GM23338 (cell line): ENCODE measurements around the gene CISH. TPM values are rescaled to one million over a fixed set of nuclear protein-coding genes. Genes with fewer than 3 reads are reported as not detected.

ENCODE experiments used
- ATAC-seq: fragments of 200-7000 bp; cut with Tn5 transposase; 3 replicates; pipeline ENCODE4 v1.9.1; 2020
- DNase-seq: peaks from one replicate; pipeline ENCODE4 v3.0.0-alpha.2; 2015; ENCODE audit warnings: low spot score
- H2AFZ ChIP-seq: fragments of 200-600 bp; sonication (generic); 2 replicates; pipeline ENCODE4 v1.8.0; 2016; ENCODE audit warnings: antibody characterized with exemption, mild to moderate bottlenecking, moderate library complexity
- H3F3A ChIP-seq: fragments of 200-600 bp; sonication (generic); replicated peaks from 2 replicates; pipeline ENCODE4 v1.8.0; 2017; ENCODE audit warnings: antibody characterized with exemption, mixed run types, low read depth
- H3K27ac ChIP-seq: fragments of 200-600 bp; sonication (generic); 2 replicates; pipeline ENCODE4 v1.6.1; 2016; ENCODE audit warnings: low read depth
- H3K27me3 ChIP-seq: fragments of 200-600 bp; sonication (generic); 2 replicates; pipeline ENCODE4 v1.8.0; 2016; ENCODE audit warnings: mild to moderate bottlenecking, mixed run types, moderate library complexity; ENCODE audit not compliant: insufficient read depth
- H3K36me3 ChIP-seq: fragments of 200-600 bp; sonication (generic); 2 replicates; pipeline ENCODE4 v1.8.0; 2016; ENCODE audit warnings: mild to moderate bottlenecking; ENCODE audit not compliant: insufficient read depth
- H3K4me1 ChIP-seq: fragments of 200-600 bp; sonication (generic); 2 replicates; pipeline ENCODE4 v1.8.0; 2016; ENCODE audit warnings: mild to moderate bottlenecking, moderate library complexity; ENCODE audit not compliant: insufficient read depth
- H3K4me2 ChIP-seq: fragments of 200-600 bp; sonication (generic); 2 replicates; pipeline ENCODE4 v1.7.1; 2017; ENCODE audit warnings: mixed run types
- H3K4me3 ChIP-seq: fragments of 200-600 bp; sonication (generic); 2 replicates; pipeline ENCODE4 v1.6.1; 2016; ENCODE audit warnings: mixed run types
- H3K79me2 ChIP-seq: fragments of 200-600 bp; sonication (generic); replicated peaks from 2 replicates; pipeline ENCODE4 v1.8.0; 2017; ENCODE audit warnings: mild to moderate bottlenecking; ENCODE audit not compliant: insufficient read depth
- H3K9me2 ChIP-seq: fragments of 200-600 bp; sonication (generic); 2 replicates; pipeline ENCODE4 v1.8.0; 2017; ENCODE audit not compliant: insufficient read depth
- H4K20me1 ChIP-seq: fragments of 200-600 bp; sonication (generic); replicated peaks from 2 replicates; pipeline ENCODE4 v1.8.0; 2017; ENCODE audit warnings: mild to moderate bottlenecking; ENCODE audit not compliant: insufficient read depth
- H3K27ac Mint-ChIP-seq: 2 replicates; pipeline ENCODE4 v1.8.0; 2020; ENCODE audit warnings: inconsistent platforms, mild to moderate bottlenecking, moderate library complexity, mixed read lengths
- H3K27me3 Mint-ChIP-seq: 3 replicates; pipeline ENCODE4 v1.8.0; 2022; ENCODE audit warnings: low read depth, mild to moderate bottlenecking, moderate library complexity, mixed read lengths, inconsistent platforms; ENCODE audit not compliant: insufficient read depth, poor library complexity
- H3K36me3 Mint-ChIP-seq: 3 replicates; pipeline ENCODE4 v1.8.0; 2021; ENCODE audit warnings: low read depth, mild to moderate bottlenecking, inconsistent platforms, moderate library complexity, mixed read lengths
- H3K4me1 Mint-ChIP-seq: 3 replicates; pipeline ENCODE4 v1.8.0; 2020; ENCODE audit warnings: mild to moderate bottlenecking, inconsistent platforms, mixed read lengths
- H3K4me3 Mint-ChIP-seq: 3 replicates; pipeline ENCODE4 v1.8.0; 2021; ENCODE audit warnings: moderate library complexity, mild to moderate bottlenecking, inconsistent platforms, mixed read lengths
- H3K9me3 Mint-ChIP-seq: 3 replicates; pipeline ENCODE4 v1.8.0; 2020; ENCODE audit warnings: moderate library complexity, mild to moderate bottlenecking, inconsistent platforms, mixed read lengths
- CREB1 ChIP-seq: fragments of 250-450 bp; sonication (Bioruptor Pico); IDR thresholded peaks from 2 replicates; pipeline ENCODE4 v1.5.0; 2020; ENCODE audit warnings: low read depth, mild to moderate bottlenecking, moderate library complexity
- EZH2 ChIP-seq: fragments of 200-600 bp; sonication (generic); IDR thresholded peaks from one replicate; pipeline ENCODE4 v1.8.0; 2017; ENCODE audit warnings: antibody characterized with exemption, mild to moderate bottlenecking, low read depth; ENCODE audit not compliant: unreplicated experiment
- EZH2phosphoT487 ChIP-seq: fragments of 200-600 bp; sonication (generic); IDR thresholded peaks from one replicate; pipeline ENCODE4 v1.8.1; 2018; ENCODE audit warnings: antibody characterized with exemption; ENCODE audit not compliant: unreplicated experiment
- JUNB ChIP-seq: IDR thresholded peaks from one replicate; pipeline ENCODE4 v1.6.1; 2016; ENCODE audit warnings: antibody characterized with exemption; ENCODE audit not compliant: unreplicated experiment
- NANOG ChIP-seq: IDR thresholded peaks from 2 replicates; pipeline ENCODE4 v1.6.1; 2016; ENCODE audit warnings: antibody characterized with exemption, borderline replicate concordance
- POLR2AphosphoS5 ChIP-seq: IDR thresholded peaks from 2 replicates; pipeline ENCODE4 v1.6.1; 2016; ENCODE audit warnings: antibody characterized with exemption, low read depth
- REST ChIP-seq: IDR thresholded peaks from one replicate; pipeline ENCODE4 v1.6.1; 2018; ENCODE audit warnings: antibody characterized with exemption; ENCODE audit not compliant: unreplicated experiment
- STAT1 ChIP-seq: IDR thresholded peaks from one replicate; pipeline ENCODE4 v1.6.1; 2016; ENCODE audit warnings: antibody characterized with exemption; ENCODE audit not compliant: unreplicated experiment
- ZNF331 ChIP-seq: fragments of 250-450 bp; sonication (Bioruptor Pico); IDR thresholded peaks from 2 replicates; pipeline ENCODE4 v1.5.0; 2020; ENCODE audit warnings: low read depth, mild to moderate bottlenecking, moderate library complexity
- polyA plus RNA-seq: library from polyadenylated mRNA; unstranded; fragments of >200 nt; fragmentation: Nextera tagmentation; extraction: Ambion mirVana; gene quantifications from 2 replicates; pipeline ENCODE4 v1.2.1, GENCODE V29; 2016
- total RNA-seq: library from RNA; depleted of rRNA; stranded (reverse); fragments of >200 nt; shearing (Covaris generic); gene quantifications from 2 replicates; pipeline ENCODE4 v1.2.3, GENCODE V29; 2014
- TF ChIP-seq, protein P1 (sequence below): IDR thresholded peaks from 2 replicates; pipeline ENCODE4 v1.6.1; 2016; ENCODE audit warnings: antibody characterized with exemption
- TF ChIP-seq, protein P2 (sequence below), 2 experiments: fragments of 200-600 bp in 1 of 2; sonication (generic) in 1 of 2; conservative IDR thresholded peaks; 2 replicates each; pipeline versions ENCODE4 v1.5.1 to v1.6.1; 2016 to 2017; ENCODE audit warnings: antibody characterized with exemption in 2 of 2, low read depth in 2 of 2, mild to moderate bottlenecking in 2 of 2, moderate library complexity in 1 of 2

CISH gene
- total and polyA plus RNA-seq, 2 experiments from 2014 or later: 2.1 to 3.6 TPM

DNA sequence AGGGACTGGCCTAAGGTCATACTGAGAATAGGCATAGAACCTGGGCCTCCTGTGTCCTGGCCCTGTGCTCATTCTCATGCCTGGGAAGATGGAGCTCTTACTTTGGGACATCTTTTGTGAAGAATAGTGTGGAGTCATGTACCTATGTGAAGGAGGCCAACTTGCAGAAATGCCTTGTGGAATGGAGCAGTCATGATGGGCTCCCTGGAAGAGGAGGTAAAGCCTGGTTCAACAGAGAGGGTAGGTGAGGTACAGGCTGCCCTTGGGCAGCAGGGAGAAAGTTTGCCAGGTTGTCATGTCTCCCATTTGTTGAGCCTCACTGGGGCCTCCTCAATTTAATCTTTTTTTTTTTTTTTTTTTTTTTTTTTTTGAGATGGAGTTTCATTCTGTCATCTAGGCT, 23.5 kb upstream of the CISH start (continued):
- TF ChIP-seq REST: no peak
- TF ChIP-seq, protein P1, sequence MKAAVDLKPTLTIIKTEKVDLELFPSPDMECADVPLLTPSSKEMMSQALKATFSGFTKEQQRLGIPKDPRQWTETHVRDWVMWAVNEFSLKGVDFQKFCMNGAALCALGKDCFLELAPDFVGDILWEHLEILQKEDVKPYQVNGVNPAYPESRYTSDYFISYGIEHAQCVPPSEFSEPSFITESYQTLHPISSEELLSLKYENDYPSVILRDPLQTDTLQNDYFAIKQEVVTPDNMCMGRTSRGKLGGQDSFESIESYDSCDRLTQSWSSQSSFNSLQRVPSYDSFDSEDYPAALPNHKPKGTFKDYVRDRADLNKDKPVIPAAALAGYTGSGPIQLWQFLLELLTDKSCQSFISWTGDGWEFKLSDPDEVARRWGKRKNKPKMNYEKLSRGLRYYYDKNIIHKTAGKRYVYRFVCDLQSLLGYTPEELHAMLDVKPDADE: no peak
- TF ChIP-seq, protein P2, sequence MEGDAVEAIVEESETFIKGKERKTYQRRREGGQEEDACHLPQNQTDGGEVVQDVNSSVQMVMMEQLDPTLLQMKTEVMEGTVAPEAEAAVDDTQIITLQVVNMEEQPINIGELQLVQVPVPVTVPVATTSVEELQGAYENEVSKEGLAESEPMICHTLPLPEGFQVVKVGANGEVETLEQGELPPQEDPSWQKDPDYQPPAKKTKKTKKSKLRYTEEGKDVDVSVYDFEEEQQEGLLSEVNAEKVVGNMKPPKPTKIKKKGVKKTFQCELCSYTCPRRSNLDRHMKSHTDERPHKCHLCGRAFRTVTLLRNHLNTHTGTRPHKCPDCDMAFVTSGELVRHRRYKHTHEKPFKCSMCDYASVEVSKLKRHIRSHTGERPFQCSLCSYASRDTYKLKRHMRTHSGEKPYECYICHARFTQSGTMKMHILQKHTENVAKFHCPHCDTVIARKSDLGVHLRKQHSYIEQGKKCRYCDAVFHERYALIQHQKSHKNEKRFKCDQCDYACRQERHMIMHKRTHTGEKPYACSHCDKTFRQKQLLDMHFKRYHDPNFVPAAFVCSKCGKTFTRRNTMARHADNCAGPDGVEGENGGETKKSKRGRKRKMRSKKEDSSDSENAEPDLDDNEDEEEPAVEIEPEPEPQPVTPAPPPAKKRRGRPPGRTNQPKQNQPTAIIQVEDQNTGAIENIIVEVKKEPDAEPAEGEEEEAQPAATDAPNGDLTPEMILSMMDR (conservative IDR thresholded peaks at IDR 0.05; ENCODE audit: low read depth in 2 of 2): no peak
- no peak for TF ChIP-seq CREB1 (CRISPR knock-in tag)
- no peak for TF ChIP-seq ZNF331 (CRISPR knock-in tag)
- TF ChIP-seq JUNB: no peak
- no peak for TF ChIP-seq EZH2phosphoT487
- no peak for TF ChIP-seq EZH2
- no peak for TF ChIP-seq STAT1
- TF ChIP-seq NANOG: no peak

- Mint-ChIP-seq H3K27ac (no peak overlapping the region), H3K4me1 (peaks cover 33% of the 10 kb centered on the region), H3K36me3 (no peaks in the 10 kb centered on the region; the same call in 1 of the 3 replicates), H3K9me3 (no peaks in the 10 kb centered on the region), H3K27me3 (peaks cover 15% of the 10 kb centered on the region), H3K4me3 (no peak overlapping the region)
- H2AFZ ChIP-seq: no peak overlapping the region
- peaks cover 12% of the 10 kb centered on the region for H3K79me2 ChIP-seq
- ATAC-seq (no peak), DNase-seq (no peak)
- peaks cover 18% of the 10 kb centered on the region for H3K4me1 ChIP-seq
- no peak overlapping the region for H3K27ac ChIP-seq
- peaks cover 9% of the 10 kb centered on the region; the same call in 1 of the 2 replicates for H4K20me1 ChIP-seq
- no peaks in the 10 kb centered on the region for H3F3A ChIP-seq
- H3K4me2 ChIP-seq: no peak overlapping the region
- H3K9me2 ChIP-seq: no peaks in the 10 kb centered on the region
- H3K27me3 ChIP-seq: no peaks in the 10 kb centered on the region
- H3K36me3 ChIP-seq: no peaks in the 10 kb centered on the region
- H3K4me3 ChIP-seq: no peak overlapping the region
- TF ChIP-seq STAT1: no peak
- no peak for TF ChIP-seq POLR2AphosphoS5
- no peak for TF ChIP-seq EZH2
- TF ChIP-seq JUNB: no peak
- TF ChIP-seq, protein P2 (conservative IDR thresholded peaks at IDR 0.05; ENCODE audit: low read depth in 2 of 2): no peak
These were observed 21.7 kb upstream of the CISH start for GRCh38 chr3:50633230-50633790.
